Sigmoid colon (tissue), 7 donors: Measurements from ENCODE around the gene RXRA. TPM values are rescaled to one million over a fixed set of nuclear protein-coding genes. Genes with fewer than 3 reads are reported as not detected.
A peak's percentile ranks its signal among the peaks of the same experiment; 100 is the strongest.

Experiments used
- DNase-seq: peaks from one replicate; pipeline ENCODE4 v3.0.0-alpha.2; 2019
- H3K27ac ChIP-seq, 4 donors: fragments of 200-600 bp; sonication (generic); one replicate each; pipeline ENCODE4 v1.5.1; 2016 to 2019; ENCODE audit warnings: mild to moderate bottlenecking in 1 of 4
- H3K27me3 ChIP-seq, 3 donors: fragments of 200-600 bp; sonication (generic); one replicate each; pipeline ENCODE4 v1.5.1; 2019; ENCODE audit warnings: mild to moderate bottlenecking in 1 of 3
- H3K36me3 ChIP-seq, 4 donors: fragments of 200-600 bp; sonication (generic); one replicate each; pipeline ENCODE4 v1.5.1; 2016 to 2019
- H3K4me1 ChIP-seq, 4 donors: fragments of 200-600 bp; sonication (generic); one replicate each; pipeline ENCODE4 v1.5.1; 2017 to 2019
- H3K4me3 ChIP-seq, 4 donors: fragments of 200-600 bp; sonication (generic); one replicate each; pipeline ENCODE4 v1.5.1; 2017 to 2019; ENCODE audit warnings: mild to moderate bottlenecking in 2 of 4, moderate library complexity in 1 of 4
- H3K9me3 ChIP-seq, 4 donors: fragments of 200-600 bp in 3 of 4; sonication (generic) in 3 of 4; one replicate each; pipeline versions ENCODE4 v1.5.1 to v1.6.1; 2013 to 2019
- EP300 ChIP-seq, 4 donors: sonication (generic); formaldehyde crosslinking; IDR thresholded peaks; one replicate each; pipeline ENCODE4 v1.6.1; 2017; ENCODE audit warnings: antibody characterized with exemption in 4 of 4
- POLR2A ChIP-seq, 2 donors: fragments of 450-650 bp; IDR thresholded peaks; one replicate each; pipeline ENCODE4 v1.6.1; 2016; ENCODE audit warnings: antibody characterized with exemption in 2 of 2, mild to moderate bottlenecking in 2 of 2, moderate library complexity in 2 of 2
- POLR2AphosphoS5 ChIP-seq, 4 donors: sonication (generic); formaldehyde crosslinking; IDR thresholded peaks; one replicate each; pipeline ENCODE4 v1.6.1; 2017; ENCODE audit warnings: antibody characterized with exemption in 4 of 4
- WGBS, 2 donors: extraction: QIAGEN DNeasy Blood & Tissue Kit; methylation state at CpG; one replicate each; pipeline ENCODE4 v1.1.7; 2013; 5-methylcytosine and 5-hydroxymethylcytosine counted together
- intact Hi-C: fragments of 100-400 bp; cut with DNase I; formaldehyde crosslinking; loops from one replicate; pipeline ENCODE4 v1.15.1; 2023
- polyA plus RNA-seq, 3 donors: library from polyadenylated mRNA; stranded (reverse); fragments of 200-250 nt; gene quantifications; one replicate each; pipeline ENCODE4 v1.2.3, GENCODE V29; 2013
- total RNA-seq, 4 donors: library from RNA; depleted of rRNA; stranded (reverse); fragments of >200 nt; gene quantifications; one replicate each; pipeline ENCODE4 v1.1.0, GENCODE V29; 2016
- TF ChIP-seq, protein P1 (sequence below), 4 experiments: fragments of 450-650 bp in 3 of 4; fragments of 200-600 bp in 1 of 4; IDR thresholded peaks; one replicate each; pipeline ENCODE4 v1.5.1; 2016 to 2019; ENCODE audit warnings: antibody characterized with exemption in 4 of 4, mild to moderate bottlenecking in 3 of 4, moderate library complexity in 2 of 4
- donor health status: healthy with polysubstance abuse.
- donor health status: Bipolar disorder and iron deficiency.
- donor health status: healthy.

The RXRA gene
- total and polyA plus RNA-seq, 7 donors = 26.7 to 50.8 (median 35.7) TPM

DNA sequence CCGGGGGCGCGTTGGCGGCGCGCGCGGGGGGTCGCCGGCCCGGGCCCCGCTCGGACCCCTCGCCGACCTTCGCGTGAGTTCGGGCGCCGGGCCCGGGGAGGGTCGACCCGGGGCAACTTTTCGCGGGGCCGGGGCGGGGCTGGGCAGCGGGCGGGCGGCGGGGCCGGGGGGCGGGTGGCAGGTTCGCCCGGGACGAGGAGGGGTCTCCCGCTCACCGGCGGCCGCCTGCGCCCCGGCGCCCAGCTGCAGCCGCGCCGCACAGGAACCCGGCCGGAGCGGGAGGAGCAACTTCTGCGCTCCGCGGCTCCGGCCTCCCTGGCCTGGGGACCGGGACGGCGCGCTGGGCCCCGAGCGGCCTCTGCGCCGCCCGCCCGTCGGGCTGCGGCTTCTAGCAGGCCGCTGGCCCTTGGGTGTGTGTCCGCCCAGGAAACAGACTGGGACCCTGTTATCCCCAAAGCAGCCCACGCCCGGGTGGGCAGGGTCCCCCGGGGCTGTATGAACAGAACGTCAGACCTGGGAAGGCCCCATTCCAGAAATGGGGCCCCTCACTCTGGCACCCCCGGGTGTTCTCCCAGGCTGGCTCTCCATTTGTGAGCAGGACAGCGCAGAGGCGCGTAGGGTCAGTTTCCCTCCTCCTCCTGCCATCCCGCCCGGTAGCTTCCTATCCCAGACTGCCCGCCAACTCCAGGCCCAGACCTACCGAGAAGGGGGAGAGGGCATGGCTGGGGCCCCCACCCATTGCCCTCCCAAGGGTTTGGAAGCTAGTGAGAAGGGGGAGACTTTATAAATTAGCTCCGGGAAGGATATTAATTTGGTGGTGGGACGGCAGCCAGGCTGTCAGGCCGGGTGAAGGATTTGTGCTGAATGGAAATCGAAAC lies 708 bp downstream of the RXRA start:
- Histone ChIP-seq H3K27me3 (no peaks in the 10 kb centered on the region), H3K4me1 (peaks cover 0 to 72% (median 69%) of the 10 kb centered on the region in 4 donors), H3K4me3 (peak overlapping the region; percentile 81 to 88 (median 84)), H3K27ac (peak overlapping the region; percentile 83 to 90 (median 88)), H3K36me3 (no peaks in the 10 kb centered on the region), H3K9me3 (no peaks in the 10 kb centered on the region)
- DNase-seq = peak; percentile 76
- 1 to 3% methylated on average over 83 of the region's 83 CpGs for WGBS, 2 donors
- TF ChIP-seq POLR2A (IDR thresholded peaks at IDR 0.05) (no peak), EP300 (IDR thresholded peaks at IDR 0.05) (no peak), POLR2AphosphoS5 (IDR thresholded peaks at IDR 0.05) (no peak)
- TF ChIP-seq, protein P1, sequence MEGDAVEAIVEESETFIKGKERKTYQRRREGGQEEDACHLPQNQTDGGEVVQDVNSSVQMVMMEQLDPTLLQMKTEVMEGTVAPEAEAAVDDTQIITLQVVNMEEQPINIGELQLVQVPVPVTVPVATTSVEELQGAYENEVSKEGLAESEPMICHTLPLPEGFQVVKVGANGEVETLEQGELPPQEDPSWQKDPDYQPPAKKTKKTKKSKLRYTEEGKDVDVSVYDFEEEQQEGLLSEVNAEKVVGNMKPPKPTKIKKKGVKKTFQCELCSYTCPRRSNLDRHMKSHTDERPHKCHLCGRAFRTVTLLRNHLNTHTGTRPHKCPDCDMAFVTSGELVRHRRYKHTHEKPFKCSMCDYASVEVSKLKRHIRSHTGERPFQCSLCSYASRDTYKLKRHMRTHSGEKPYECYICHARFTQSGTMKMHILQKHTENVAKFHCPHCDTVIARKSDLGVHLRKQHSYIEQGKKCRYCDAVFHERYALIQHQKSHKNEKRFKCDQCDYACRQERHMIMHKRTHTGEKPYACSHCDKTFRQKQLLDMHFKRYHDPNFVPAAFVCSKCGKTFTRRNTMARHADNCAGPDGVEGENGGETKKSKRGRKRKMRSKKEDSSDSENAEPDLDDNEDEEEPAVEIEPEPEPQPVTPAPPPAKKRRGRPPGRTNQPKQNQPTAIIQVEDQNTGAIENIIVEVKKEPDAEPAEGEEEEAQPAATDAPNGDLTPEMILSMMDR (IDR thresholded peaks at IDR 0.05) = no peak
- intact Hi-C loops = loop anchor here (1.0 to 10.0 kb wide), 6 partner anchors 80 to 408 kb away; no protein-coding TSS in a partner anchor

DNA sequence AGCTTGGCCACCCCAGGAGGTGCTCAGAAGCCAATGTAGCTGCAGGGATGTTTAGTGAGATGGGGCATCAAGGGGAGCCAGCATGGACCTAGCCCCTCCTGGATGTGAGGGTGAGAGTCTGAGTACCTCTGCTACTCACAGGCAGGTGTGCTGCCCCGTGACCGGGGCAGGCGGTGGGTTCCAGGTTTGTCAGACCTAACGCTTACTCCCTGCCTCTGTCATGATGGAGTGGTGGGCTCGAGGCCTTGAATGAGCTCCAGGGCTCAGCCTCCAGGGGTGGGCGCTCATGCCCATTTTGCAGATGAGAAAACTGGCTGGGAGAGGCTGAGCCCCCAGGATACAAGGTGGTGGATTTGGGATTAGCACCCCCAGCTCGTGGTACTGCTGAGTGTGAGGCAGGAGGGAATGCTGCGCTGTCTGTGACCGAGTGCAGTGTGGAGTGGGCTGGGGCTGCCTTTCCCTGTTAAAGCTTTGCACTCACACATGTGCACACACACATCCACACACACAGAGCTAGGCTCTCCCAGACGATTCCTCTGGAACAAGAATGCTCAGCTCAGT lies 1.5 kb downstream of the RXRA start:
- Histone ChIP-seq H3K27ac (peak overlapping the region; percentile 83 to 90 (median 88)), H3K27me3 (no peaks in the 10 kb centered on the region), H3K4me3 (peak overlapping the region; percentile 81 to 88 (median 84)), H3K36me3 (no peaks in the 10 kb centered on the region), H3K4me1 (peaks cover 0 to 80% (median 77%) of the 10 kb centered on the region in 4 donors), H3K9me3 (no peaks in the 10 kb centered on the region)
- TF ChIP-seq, protein P1 (IDR thresholded peaks at IDR 0.05) = no peak
- no peak for TF ChIP-seq POLR2AphosphoS5 (IDR thresholded peaks at IDR 0.05)
- TF ChIP-seq POLR2A (IDR thresholded peaks at IDR 0.05) = no peak
- no peak for TF ChIP-seq EP300 (IDR thresholded peaks at IDR 0.05)
- intact Hi-C loops = loop anchor here (2.0 to 10.0 kb wide), 6 partner anchors 37 to 407 kb away; no protein-coding TSS in a partner anchor
- no peak for DNase-seq
- 17 to 59% methylated on average over 10 of the region's 10 CpGs for WGBS, 2 donors

DNA sequence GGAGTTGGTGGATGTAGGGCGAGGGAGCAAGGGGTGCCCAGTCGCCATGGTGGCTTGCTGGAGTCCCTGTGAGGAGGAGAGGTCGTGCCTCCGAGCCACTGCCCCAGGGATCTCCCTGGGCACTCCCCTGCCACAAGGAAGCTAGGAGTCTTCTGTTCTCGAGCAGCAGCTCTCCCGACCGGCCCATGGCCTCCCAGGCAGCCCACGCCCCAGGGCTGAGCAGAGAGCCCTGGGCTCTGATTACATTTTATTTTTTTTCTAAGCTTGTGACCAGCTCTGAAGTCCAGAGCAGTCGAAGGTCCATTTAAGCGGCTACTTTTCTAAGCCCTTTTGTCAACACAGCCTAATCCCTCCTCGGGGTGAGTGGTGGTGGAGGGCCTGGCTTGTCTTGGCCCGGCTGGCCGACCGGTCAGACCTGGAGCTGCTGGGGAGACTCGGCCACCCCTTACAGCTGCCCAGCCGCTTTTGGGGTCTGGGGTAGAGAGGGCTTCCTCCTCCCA lies 2.1 kb downstream of the RXRA start:
- no peak for TF ChIP-seq POLR2A (IDR thresholded peaks at IDR 0.05)
- TF ChIP-seq EP300 (IDR thresholded peaks at IDR 0.05) = no peak
- TF ChIP-seq, protein P1 (IDR thresholded peaks at IDR 0.05) = no peak
- no peak for TF ChIP-seq POLR2AphosphoS5 (IDR thresholded peaks at IDR 0.05)
- no peak for DNase-seq
- Histone ChIP-seq H3K27ac (peak overlapping the region; percentile 83 to 90 (median 88)), H3K4me3 (peak overlapping the region; percentile 81 to 88 (median 84)), H3K9me3 (no peaks in the 10 kb centered on the region), H3K27me3 (no peaks in the 10 kb centered on the region), H3K4me1 (peaks cover 0 to 87% (median 82%) of the 10 kb centered on the region in 4 donors), H3K36me3 (no peaks in the 10 kb centered on the region)
- 10 to 49% methylated on average over 16 of the region's 16 CpGs for WGBS, 2 donors
- intact Hi-C loops = loop anchor here (2.0 to 10.0 kb wide), 4 partner anchors 36 to 406 kb away; no protein-coding TSS in a partner anchor

DNA sequence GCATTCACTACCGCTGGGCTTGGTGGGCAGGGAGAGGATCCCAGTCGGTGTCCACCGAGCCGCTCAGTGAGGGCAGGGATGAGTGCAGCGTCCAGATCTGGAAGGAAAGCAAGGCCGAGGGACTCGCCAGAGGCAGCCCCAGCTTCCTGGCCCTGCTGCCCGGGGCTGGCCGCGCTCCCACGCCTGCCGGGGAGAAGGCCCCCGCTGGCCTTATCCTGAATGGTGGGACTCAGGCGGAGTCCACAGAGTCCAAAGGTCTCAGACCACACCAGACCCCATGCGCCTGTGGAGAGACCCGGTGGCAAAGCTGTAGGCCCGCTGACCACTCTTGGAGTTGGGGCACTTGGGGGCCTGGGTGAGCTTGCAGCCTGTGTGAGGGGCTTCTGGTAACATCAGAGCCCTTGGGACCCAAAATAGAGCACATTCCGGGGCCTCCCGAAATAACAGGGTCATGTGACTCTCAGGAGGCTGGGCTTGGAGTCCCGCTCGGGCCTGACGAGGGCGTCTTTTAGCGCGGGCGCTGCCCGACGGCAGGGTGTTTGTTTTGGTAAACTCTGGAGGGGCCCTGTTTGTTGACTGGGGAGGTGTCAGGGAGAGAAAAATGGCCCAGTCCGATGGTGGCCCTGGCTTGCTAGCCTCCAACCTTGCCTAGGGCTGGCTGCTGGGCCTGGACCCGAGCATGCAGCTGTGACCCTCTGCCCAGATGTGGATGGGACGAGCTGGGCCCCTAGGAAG lies 2.8 kb downstream of the RXRA start:
- H3K4me3 ChIP-seq = peak overlapping the region; percentile 81 to 88 (median 84)
- TF ChIP-seq, protein P1 (IDR thresholded peaks at IDR 0.05) = no peak
- TF ChIP-seq POLR2AphosphoS5 (IDR thresholded peaks at IDR 0.05) (peak in 1 of 4 donors; percentile 29), POLR2A (IDR thresholded peaks at IDR 0.05) (no peak), EP300 (IDR thresholded peaks at IDR 0.05) (no peak)
- H3K4me1 ChIP-seq = peaks cover 0 to 89% (median 82%) of the 10 kb centered on the region in 4 donors
- H3K27me3 ChIP-seq = no peaks in the 10 kb centered on the region
- DNase-seq = peak; percentile 84
- intact Hi-C loops = loop anchor here (2.0 to 10.0 kb wide), 4 partner anchors 36 to 406 kb away; no protein-coding TSS in a partner anchor
- peak overlapping the region; percentile 83 to 90 (median 88) for H3K27ac ChIP-seq
- no peaks in the 10 kb centered on the region for H3K36me3 ChIP-seq
- no peaks in the 10 kb centered on the region for H3K9me3 ChIP-seq
- WGBS, 2 donors = 9 to 50% methylated on average over 31 of the region's 31 CpGs
